Skeletal muscle satellite cell (primary cell): Measurements from ENCODE around the gene FAM219A.

Experiments
- H3K27me3 ChIP-seq: 2 replicates; pipeline ENCODE4 v1.7.0; 2013; ENCODE audit warnings: low read length; ENCODE audit not compliant: control insufficient read depth, insufficient read depth
- H3K36me3 ChIP-seq: 2 replicates; pipeline ENCODE4 v1.7.0; 2013; ENCODE audit warnings: mild to moderate bottlenecking, control low read depth, low read length; ENCODE audit not compliant: insufficient read depth
- H3K4me1 ChIP-seq: 2 replicates; pipeline ENCODE4 v1.7.0; 2013; ENCODE audit warnings: low read length; ENCODE audit not compliant: control insufficient read depth, insufficient read depth
- H3K4me2 ChIP-seq: 2 replicates; pipeline ENCODE4 v1.7.0; 2013; ENCODE audit warnings: mild to moderate bottlenecking, low read length
- H3K4me3 ChIP-seq: 2 replicates; pipeline ENCODE4 v1.7.0; 2013; ENCODE audit warnings: low read length
- H3K9ac ChIP-seq: 2 replicates; pipeline ENCODE4 v1.7.0; 2013; ENCODE audit warnings: mild to moderate bottlenecking, low read depth, low read length, moderate library complexity
- H3K9me3 ChIP-seq: replicated peaks from 2 replicates; pipeline ENCODE4 v1.7.0; 2013; ENCODE audit warnings: mild to moderate bottlenecking, control low read depth, low read length

The FAM219A gene

GRCh38 chr9:34456746-34457145 lies 1.6 kb downstream of the FAM219A start:
- Histone ChIP-seq H3K4me1 (peaks cover 26% of the 10 kb centered on the region), H3K36me3 (no peaks in the 10 kb centered on the region), H3K9ac (peak overlapping the region; percentile 89), H3K4me2 (peak overlapping the region; percentile 96), H3K4me3 (peak overlapping the region; percentile 89), H3K27me3 (no peaks in the 10 kb centered on the region), H3K9me3 (no peaks in the 10 kb centered on the region)

DNA sequence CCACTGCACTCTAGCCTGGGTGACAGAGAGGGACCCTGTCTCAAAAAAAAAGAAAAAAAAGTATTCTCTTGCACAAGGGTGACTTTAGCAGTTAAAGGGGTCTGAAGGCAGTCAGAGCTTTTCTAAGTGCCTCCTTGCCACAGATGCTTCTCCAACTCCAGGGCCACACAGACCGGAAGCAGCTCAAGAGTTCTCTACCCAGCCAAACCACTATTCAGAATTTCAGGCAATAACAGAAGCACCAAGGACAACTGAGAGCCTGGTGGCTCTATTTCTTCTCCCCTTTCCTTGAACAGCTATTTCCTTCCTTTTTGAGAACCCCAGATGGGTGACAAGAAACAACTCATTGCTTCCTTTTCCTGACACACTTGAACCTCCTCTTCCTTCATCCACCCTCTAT lies 2.2 kb downstream of the FAM219A start:
- H3K9me3 ChIP-seq = no peaks in the 10 kb centered on the region
- H3K36me3 ChIP-seq = no peaks in the 10 kb centered on the region
- H3K4me1 ChIP-seq = peaks cover 31% of the 10 kb centered on the region
- H3K4me3 ChIP-seq = no peak overlapping the region
- no peak overlapping the region for H3K9ac ChIP-seq
- no peaks in the 10 kb centered on the region for H3K27me3 ChIP-seq
- peak overlapping the region; percentile 96 for H3K4me2 ChIP-seq

- Histone ChIP-seq H3K27me3 (no peaks in the 10 kb centered on the region), H3K4me1 (peaks cover 24% of the 10 kb centered on the region), H3K9ac (no peak overlapping the region), H3K4me3 (no peak overlapping the region), H3K4me2 (peak overlapping the region; percentile 11), H3K36me3 (no peaks in the 10 kb centered on the region), H3K9me3 (no peaks in the 10 kb centered on the region)
Measured at GRCh38 chr9:34454571-34455065, 3.8 kb downstream of the FAM219A start.

DNA sequence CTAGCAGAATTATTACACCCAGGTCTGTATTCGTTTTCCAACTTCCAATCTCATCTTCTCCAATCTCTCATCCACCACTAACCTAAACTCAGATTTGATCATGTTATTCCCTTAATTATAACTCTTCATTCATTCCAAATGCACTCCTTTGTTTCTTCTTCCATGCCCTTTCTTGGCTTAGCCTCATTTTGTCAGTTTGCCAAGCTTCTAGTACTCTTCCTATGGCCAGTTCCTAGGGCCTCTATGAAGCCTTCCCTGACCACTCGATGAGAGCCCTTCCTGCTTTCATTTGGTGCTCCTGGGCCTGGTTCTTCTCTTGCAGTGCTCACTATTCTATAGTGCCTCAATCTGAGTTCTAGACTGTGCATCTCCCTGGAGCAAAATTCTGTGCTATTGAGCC lies 5.8 kb downstream of the FAM219A start:
- H3K9ac ChIP-seq = no peak overlapping the region
- H3K27me3 ChIP-seq = no peaks in the 10 kb centered on the region
- no peak overlapping the region for H3K4me3 ChIP-seq
- H3K4me2 ChIP-seq = no peak overlapping the region
- peaks cover 23% of the 10 kb centered on the region for H3K4me1 ChIP-seq
- H3K9me3 ChIP-seq = no peaks in the 10 kb centered on the region
- H3K36me3 ChIP-seq = no peaks in the 10 kb centered on the region

GRCh38 chr9:34451545-34451944 lies 6.8 kb downstream of the FAM219A start:
- Histone ChIP-seq H3K27me3 (no peaks in the 10 kb centered on the region), H3K4me1 (peaks cover 23% of the 10 kb centered on the region), H3K9ac (no peak overlapping the region)

DNA sequence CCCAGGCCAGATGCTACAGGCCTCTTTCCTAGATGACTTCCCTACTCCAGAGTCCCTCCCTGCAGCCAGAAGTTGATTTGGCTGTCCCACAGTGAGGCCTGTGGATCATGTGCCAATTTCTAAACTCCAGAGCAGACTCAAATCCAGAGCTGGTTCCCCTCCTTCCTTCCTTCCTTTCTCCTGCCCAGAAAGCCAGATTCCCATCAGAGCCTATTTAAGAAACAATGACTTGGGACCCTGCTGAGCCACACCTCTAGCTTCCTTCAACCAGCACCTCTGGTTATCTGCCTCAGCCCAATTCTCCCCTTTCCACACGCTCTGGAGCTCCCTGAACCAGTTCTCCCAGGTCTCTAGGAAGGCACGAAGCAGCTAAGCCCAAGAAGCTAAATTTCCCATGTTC lies 7.2 kb downstream of the FAM219A start:
- H3K4me1 ChIP-seq = peaks cover 23% of the 10 kb centered on the region
- H3K9me3 ChIP-seq = no peaks in the 10 kb centered on the region
- no peak overlapping the region for H3K4me3 ChIP-seq
- H3K36me3 ChIP-seq = no peaks in the 10 kb centered on the region
- no peaks in the 10 kb centered on the region for H3K27me3 ChIP-seq
- no peak overlapping the region for H3K9ac ChIP-seq
- no peak overlapping the region for H3K4me2 ChIP-seq

More at GRCh38 chr9:34451545-34451944, 6.8 kb downstream of the FAM219A start:
- Histone ChIP-seq H3K4me2 (no peak overlapping the region), H3K9me3 (no peaks in the 10 kb centered on the region), H3K36me3 (no peaks in the 10 kb centered on the region), H3K4me3 (no peak overlapping the region)

GRCh38 chr9:34450644-34451043 lies 7.7 kb downstream of the FAM219A start:
- Histone ChIP-seq H3K4me3 (no peak overlapping the region), H3K27me3 (no peaks in the 10 kb centered on the region), H3K9me3 (no peaks in the 10 kb centered on the region), H3K4me1 (peaks cover 22% of the 10 kb centered on the region), H3K4me2 (no peak overlapping the region), H3K36me3 (no peaks in the 10 kb centered on the region), H3K9ac (no peak overlapping the region)

DNA sequence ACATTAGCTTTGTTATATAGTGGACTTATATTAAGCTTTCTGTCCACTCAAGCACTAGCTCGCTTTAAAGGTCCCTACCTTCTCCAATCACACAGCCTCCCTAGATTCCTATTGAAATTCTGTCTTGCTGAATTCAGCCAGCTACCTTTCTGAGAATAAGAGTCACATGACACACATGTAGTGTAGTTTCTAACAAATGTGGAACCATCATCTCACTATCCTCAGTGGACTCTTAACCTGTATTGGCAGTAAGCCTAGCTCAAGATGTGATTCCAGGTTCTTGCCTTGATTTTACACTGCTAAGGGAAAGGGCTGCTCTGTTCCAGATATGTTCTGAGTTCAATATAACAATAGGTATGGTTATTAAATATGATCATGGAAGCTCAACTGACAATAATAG lies 11.4 kb downstream of the FAM219A start:
- H3K9me3 ChIP-seq = no peaks in the 10 kb centered on the region
- H3K4me3 ChIP-seq = no peak overlapping the region
- no peak overlapping the region for H3K9ac ChIP-seq

GRCh38 chr9:34446468-34446891 lies 11.9 kb downstream of the FAM219A start:
- Histone ChIP-seq H3K9me3 (no peaks in the 10 kb centered on the region), H3K4me1 (peaks cover 14% of the 10 kb centered on the region), H3K4me2 (no peak overlapping the region), H3K4me3 (no peak overlapping the region), H3K36me3 (no peaks in the 10 kb centered on the region), H3K27me3 (no peaks in the 10 kb centered on the region), H3K9ac (no peak overlapping the region)

More for the DNA sequence above, 11.4 kb downstream of the FAM219A start:
- H3K4me2 ChIP-seq = no peak overlapping the region
- no peaks in the 10 kb centered on the region for H3K36me3 ChIP-seq
- no peaks in the 10 kb centered on the region for H3K27me3 ChIP-seq
- peaks cover 16% of the 10 kb centered on the region for H3K4me1 ChIP-seq

DNA sequence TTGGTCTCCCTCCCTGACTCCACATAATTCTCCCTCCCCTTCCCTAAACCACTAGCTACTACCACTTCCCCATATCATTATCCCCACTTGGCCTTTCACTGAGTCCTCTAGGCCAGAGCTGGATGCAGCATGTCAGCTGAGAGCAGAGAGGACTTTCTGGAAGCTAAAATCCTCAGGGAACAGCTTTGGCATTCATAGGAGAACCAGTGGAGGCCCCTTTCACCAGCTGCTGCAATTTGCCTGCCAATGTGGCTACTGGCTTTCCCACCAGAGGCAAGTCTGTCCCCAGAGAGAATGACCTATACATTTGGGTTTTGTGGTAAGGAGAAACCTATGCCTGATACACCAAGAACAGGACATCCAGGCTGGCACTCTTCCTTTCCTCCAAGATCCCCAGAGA lies 14.4 kb downstream of the FAM219A start:
- H3K9me3 ChIP-seq = no peaks in the 10 kb centered on the region
- H3K9ac ChIP-seq = no peak overlapping the region
- H3K36me3 ChIP-seq = no peaks in the 10 kb centered on the region
- peaks cover 18% of the 10 kb centered on the region for H3K4me1 ChIP-seq
- H3K27me3 ChIP-seq = no peaks in the 10 kb centered on the region
- H3K4me2 ChIP-seq = no peak overlapping the region
- H3K4me3 ChIP-seq = no peak overlapping the region

GRCh38 chr9:34443533-34443932 lies 14.8 kb downstream of the FAM219A start:
- Histone ChIP-seq H3K27me3 (no peaks in the 10 kb centered on the region), H3K4me2 (no peak overlapping the region), H3K36me3 (no peaks in the 10 kb centered on the region), H3K9me3 (no peaks in the 10 kb centered on the region), H3K4me3 (no peak overlapping the region), H3K9ac (no peak overlapping the region), H3K4me1 (peaks cover 18% of the 10 kb centered on the region)

- Histone ChIP-seq H3K36me3 (no peaks in the 10 kb centered on the region), H3K4me1 (peaks cover 18% of the 10 kb centered on the region), H3K9me3 (no peaks in the 10 kb centered on the region), H3K27me3 (no peaks in the 10 kb centered on the region), H3K4me2 (no peak overlapping the region), H3K9ac (no peak overlapping the region), H3K4me3 (no peak overlapping the region)
Measured at GRCh38 chr9:34442770-34443169, 15.6 kb downstream of the FAM219A start.
